HepG2 (cell line): ENCODE results near the gene CMTM1. TPM values are rescaled to one million over a fixed set of nuclear protein-coding genes. Genes with fewer than 3 reads are reported as not detected.

Experiments
- ATRX ChIP-seq: sonication (generic); formaldehyde crosslinking; IDR thresholded peaks from 2 replicates; pipeline ENCODE4 v1.4.0; 2020; ENCODE audit warnings: missing genetic modification reagents, borderline replicate concordance
- BCL3 ChIP-seq: sonication (generic); formaldehyde crosslinking; IDR thresholded peaks from 2 replicates; pipeline ENCODE4 v1.5.1; 2020; ENCODE audit warnings: mild to moderate bottlenecking, missing genetic modification reagents, moderate library complexity
- DDIT3 ChIP-seq: sonication (generic); formaldehyde crosslinking; IDR thresholded peaks from 2 replicates; pipeline ENCODE4 v1.4.0; 2020; ENCODE audit warnings: mild to moderate bottlenecking, missing genetic modification reagents
- MIER3 ChIP-seq: IDR thresholded peaks from 2 replicates; pipeline ENCODE4 v1.6.1; 2016; ENCODE audit warnings: missing compliant biosample characterization, borderline replicate concordance
- PHF8 ChIP-seq: sonication (generic); formaldehyde crosslinking; IDR thresholded peaks from 2 replicates; pipeline ENCODE4 v1.5.0; 2020; ENCODE audit warnings: missing genetic modification reagents
- RNF219 ChIP-seq: sonication (generic); formaldehyde crosslinking; IDR thresholded peaks from 2 replicates; pipeline ENCODE4 v1.5.0; 2020; ENCODE audit warnings: mild to moderate bottlenecking, missing genetic modification reagents
- TEF ChIP-seq: sonication (generic); formaldehyde crosslinking; IDR thresholded peaks from 2 replicates; pipeline ENCODE4 v1.5.0; 2020; ENCODE audit warnings: missing genetic modification reagents
- ZKSCAN8 ChIP-seq: IDR thresholded peaks from 2 replicates; pipeline ENCODE4 v1.6.1; 2016; ENCODE audit warnings: borderline replicate concordance, missing genetic modification reagents, missing compliant biosample characterization
- ZNF276 ChIP-seq: sonication (generic); formaldehyde crosslinking; IDR thresholded peaks from 2 replicates; pipeline ENCODE4 v1.4.0; 2020; ENCODE audit warnings: mild to moderate bottlenecking, low read depth, missing genetic modification reagents
- ZNF33A ChIP-seq: sonication (generic); formaldehyde crosslinking; IDR thresholded peaks from 2 replicates; pipeline ENCODE4 v1.5.1; 2020; ENCODE audit warnings: missing genetic modification reagents, mild to moderate bottlenecking, moderate library complexity, borderline replicate concordance
- ZNF34 ChIP-seq: sonication (generic); formaldehyde crosslinking; IDR thresholded peaks from 2 replicates; pipeline ENCODE4 v1.4.0; 2020; ENCODE audit warnings: mild to moderate bottlenecking, missing genetic modification reagents, borderline replicate concordance
- ZNF543 ChIP-seq: sonication (generic); formaldehyde crosslinking; IDR thresholded peaks from 2 replicates; pipeline ENCODE4 v1.4.0; 2020; ENCODE audit warnings: mild to moderate bottlenecking, missing genetic modification reagents
- ZNF550 ChIP-seq: sonication (generic); formaldehyde crosslinking; IDR thresholded peaks from 2 replicates; pipeline ENCODE4 v1.4.0; 2020; ENCODE audit warnings: mild to moderate bottlenecking, missing genetic modification reagents, borderline replicate concordance
- ZNF614 ChIP-seq: IDR thresholded peaks from 2 replicates; pipeline ENCODE4 v1.6.1; 2018; ENCODE audit warnings: missing biosample characterization, missing genetic modification reagents, inconsistent platforms, borderline replicate concordance
- ZNF704 ChIP-seq: sonication (generic); formaldehyde crosslinking; IDR thresholded peaks from 2 replicates; pipeline ENCODE4 v1.8.1; 2023; ENCODE audit warnings: mild to moderate bottlenecking, inconsistent platforms, moderate library complexity, missing genetic modification reagents, borderline replicate concordance
- ZNF768 ChIP-seq: sonication (generic); formaldehyde crosslinking; IDR thresholded peaks from 2 replicates; pipeline ENCODE4 v1.4.0; 2020; ENCODE audit warnings: missing genetic modification reagents
- ZNF782 ChIP-seq: sonication (generic); formaldehyde crosslinking; IDR thresholded peaks from 2 replicates; pipeline ENCODE4 v1.4.0; 2020; ENCODE audit warnings: missing genetic modification reagents, mild to moderate bottlenecking, borderline replicate concordance
- ZSCAN31 ChIP-seq: sonication (generic); formaldehyde crosslinking; IDR thresholded peaks from 2 replicates; pipeline ENCODE4 v1.5.0; 2020; ENCODE audit warnings: low read depth, mild to moderate bottlenecking, missing genetic modification reagents
- polyA plus RNA-seq, 8 experiments: library from polyadenylated mRNA; depleted of rRNA in 3 of 8; stranded (reverse) in 7 of 8; unstranded in 1 of 8; fragments of >200 nt; fragmentation: Illumina TruSeq in 4 of 8; extraction: Trizol in 4 of 8; gene quantifications; 2 replicates each; pipeline versions ENCODE4 v1.2.1 to v1.2.3, GENCODE V29; 2011 to 2016; ENCODE audit warnings: low read depth in 4 of 8, missing spikeins in 1 of 8, mixed read lengths in 1 of 8; ENCODE audit not compliant: insufficient read depth in 1 of 8
- total RNA-seq, 5 experiments: library from RNA; depleted of rRNA; stranded (reverse); fragments of >200 nt; fragmentation: Illumina TruSeq; extraction: Trizol; gene quantifications; 2 replicates each; pipeline ENCODE4 v1.2.3, GENCODE V29; 2016; ENCODE audit warnings: low read depth in 1 of 5

The CMTM1 gene
- total and polyA plus RNA-seq, 2 of the 13 experiments (the other 11 are each of a cell fraction or from before 2014, with no cell fraction given), result 1.7 to 2.9 TPM

GRCh38 chr16:66517586-66518263 lies 48.5 kb upstream of the CMTM1 start (continued):
- TF ChIP-seq PHF8 (CRISPR knock-in tag), result no peak
- no peak for TF ChIP-seq ZNF543 (CRISPR knock-in tag)
- no peak for TF ChIP-seq ZNF34 (CRISPR knock-in tag)
- TF ChIP-seq ZNF704 (CRISPR knock-in tag), result 0 out of 2 replicates have a peak, but pooled peaks have one; percentile 50
- TF ChIP-seq ZSCAN31 (CRISPR knock-in tag), result no peak
- no peak for TF ChIP-seq DDIT3
- TF ChIP-seq ZNF768 (CRISPR knock-in tag), result peak; percentile 48
- no peak for TF ChIP-seq MIER3
- TF ChIP-seq ZNF33A (CRISPR knock-in tag), result no peak
- TF ChIP-seq ZKSCAN8, result no peak
- TF ChIP-seq TEF (CRISPR knock-in tag), result no peak
- no peak; the same call in 1 of the 2 replicates for TF ChIP-seq RNF219 (CRISPR knock-in tag)
- no peak for TF ChIP-seq ZNF550 (CRISPR knock-in tag)
- TF ChIP-seq ATRX, result no peak
- TF ChIP-seq ZNF614, result no peak
- peak; percentile 61; the same call in 1 of the 2 replicates for TF ChIP-seq ZNF276 (CRISPR knock-in tag)
- 0 out of 2 replicates have a peak, but pooled peaks have one; percentile 46 for TF ChIP-seq ZNF782 (CRISPR knock-in tag)
- TF ChIP-seq BCL3 (CRISPR knock-in tag), result no peak
